Measurements from ENCODE around the gene WHRN.

DNA sequence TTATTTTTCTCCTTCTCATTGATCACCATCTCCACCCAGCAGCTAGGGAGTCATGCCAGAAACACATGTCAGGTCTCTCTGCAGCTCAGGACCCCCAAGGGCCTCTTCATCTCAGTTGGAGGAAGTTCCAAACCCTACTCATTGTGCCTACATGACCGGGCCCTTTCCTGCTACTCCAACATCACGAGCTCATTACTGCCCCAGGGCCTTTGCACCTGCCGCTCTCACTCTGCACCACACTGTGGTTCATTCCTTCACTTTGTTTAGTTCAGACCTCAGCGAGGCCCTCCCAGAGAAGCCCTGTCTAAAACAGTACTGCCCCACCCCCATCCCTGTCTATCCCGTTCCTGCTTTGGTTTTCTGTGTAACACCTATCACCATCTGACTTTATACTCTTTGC lies 95.4 kb downstream of the WHRN start:
- TF ChIP-seq, protein P1, sequence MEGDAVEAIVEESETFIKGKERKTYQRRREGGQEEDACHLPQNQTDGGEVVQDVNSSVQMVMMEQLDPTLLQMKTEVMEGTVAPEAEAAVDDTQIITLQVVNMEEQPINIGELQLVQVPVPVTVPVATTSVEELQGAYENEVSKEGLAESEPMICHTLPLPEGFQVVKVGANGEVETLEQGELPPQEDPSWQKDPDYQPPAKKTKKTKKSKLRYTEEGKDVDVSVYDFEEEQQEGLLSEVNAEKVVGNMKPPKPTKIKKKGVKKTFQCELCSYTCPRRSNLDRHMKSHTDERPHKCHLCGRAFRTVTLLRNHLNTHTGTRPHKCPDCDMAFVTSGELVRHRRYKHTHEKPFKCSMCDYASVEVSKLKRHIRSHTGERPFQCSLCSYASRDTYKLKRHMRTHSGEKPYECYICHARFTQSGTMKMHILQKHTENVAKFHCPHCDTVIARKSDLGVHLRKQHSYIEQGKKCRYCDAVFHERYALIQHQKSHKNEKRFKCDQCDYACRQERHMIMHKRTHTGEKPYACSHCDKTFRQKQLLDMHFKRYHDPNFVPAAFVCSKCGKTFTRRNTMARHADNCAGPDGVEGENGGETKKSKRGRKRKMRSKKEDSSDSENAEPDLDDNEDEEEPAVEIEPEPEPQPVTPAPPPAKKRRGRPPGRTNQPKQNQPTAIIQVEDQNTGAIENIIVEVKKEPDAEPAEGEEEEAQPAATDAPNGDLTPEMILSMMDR (IDR thresholded peaks at IDR 0.05) = no peak
- TF ChIP-seq POLR2A (IDR thresholded peaks at IDR 0.05) (no peak), EP300 (IDR thresholded peaks at IDR 0.05) (no peak)

Data from tibial nerve (tissue), 4 donors.